Prostate gland (tissue), 2 donors: ENCODE measurements around the gene WDFY1. TPM values are rescaled to one million over a fixed set of nuclear protein-coding genes. Genes with fewer than 3 reads are reported as not detected.

Source experiments
- DNase-seq: peaks from one replicate; pipeline ENCODE4 v3.0.0-alpha.2; 2019; ENCODE audit warnings: low spot score
- H3K27ac ChIP-seq, 2 donors: fragments of 200-600 bp; sonication (generic); 2 replicates each; pipeline ENCODE4 v1.5.1; 2017 to 2019
- H3K27me3 ChIP-seq: fragments of 200-600 bp; sonication (generic); replicated peaks from 2 replicates; pipeline ENCODE4 v1.5.1; 2019; ENCODE audit not compliant: insufficient read depth
- H3K36me3 ChIP-seq, 2 donors: fragments of 200-600 bp; sonication (generic); 1 replicate in 1 of 2; 2 replicates in 1 of 2; pipeline versions ENCODE4 v1.5.1 to v1.8.1; 2017 to 2019
- H3K4me1 ChIP-seq: fragments of 200-600 bp; sonication (generic); replicated peaks from 2 replicates; pipeline ENCODE4 v1.5.1; 2019
- H3K4me3 ChIP-seq, 2 donors: fragments of 200-600 bp; sonication (generic); 2 replicates each; pipeline ENCODE4 v1.5.1; 2017 to 2019
- H3K9me3 ChIP-seq: fragments of 200-600 bp; sonication (generic); 2 replicates; pipeline ENCODE4 v1.5.1; 2017
- POLR2A ChIP-seq: fragments of 450-650 bp; IDR thresholded peaks from one replicate; pipeline ENCODE4 v1.6.1; 2016; ENCODE audit warnings: antibody characterized with exemption, mild to moderate bottlenecking
- POLR2AphosphoS5 ChIP-seq: sonication (generic); formaldehyde crosslinking; IDR thresholded peaks from one replicate; pipeline ENCODE4 v1.6.1; 2017; ENCODE audit warnings: antibody characterized with exemption
- WGBS: methylation state at CpG from one replicate; pipeline ENCODE4 v1.1.5; 2018; 5-methylcytosine and 5-hydroxymethylcytosine counted together
- intact Hi-C: fragments of 100-400 bp; cut with DNase I; formaldehyde crosslinking; loops from one replicate; pipeline ENCODE4 v1.14.2; 2022
- total RNA-seq, 2 donors: library from RNA; depleted of rRNA; stranded (reverse); fragments of >200 nt; gene quantifications; one replicate each; pipeline ENCODE4 v1.1.0, GENCODE V29; 2016
- TF ChIP-seq, protein P1 (sequence below), 4 experiments: fragments of 200-600 bp in 2 of 4; fragments of 450-650 bp in 2 of 4; sonication (generic) in 2 of 4; IDR thresholded peaks; 1 replicate in 3 of 4; 2 replicates in 1 of 4; pipeline ENCODE4 v1.5.1; 2016 to 2019; ENCODE audit warnings: antibody characterized with exemption in 4 of 4, mild to moderate bottlenecking in 2 of 4, moderate library complexity in 2 of 4

Gene WDFY1
- total RNA-seq, 2 donors from 2014 or later = 38.8 to 42.9 TPM

- TF ChIP-seq, protein P1, sequence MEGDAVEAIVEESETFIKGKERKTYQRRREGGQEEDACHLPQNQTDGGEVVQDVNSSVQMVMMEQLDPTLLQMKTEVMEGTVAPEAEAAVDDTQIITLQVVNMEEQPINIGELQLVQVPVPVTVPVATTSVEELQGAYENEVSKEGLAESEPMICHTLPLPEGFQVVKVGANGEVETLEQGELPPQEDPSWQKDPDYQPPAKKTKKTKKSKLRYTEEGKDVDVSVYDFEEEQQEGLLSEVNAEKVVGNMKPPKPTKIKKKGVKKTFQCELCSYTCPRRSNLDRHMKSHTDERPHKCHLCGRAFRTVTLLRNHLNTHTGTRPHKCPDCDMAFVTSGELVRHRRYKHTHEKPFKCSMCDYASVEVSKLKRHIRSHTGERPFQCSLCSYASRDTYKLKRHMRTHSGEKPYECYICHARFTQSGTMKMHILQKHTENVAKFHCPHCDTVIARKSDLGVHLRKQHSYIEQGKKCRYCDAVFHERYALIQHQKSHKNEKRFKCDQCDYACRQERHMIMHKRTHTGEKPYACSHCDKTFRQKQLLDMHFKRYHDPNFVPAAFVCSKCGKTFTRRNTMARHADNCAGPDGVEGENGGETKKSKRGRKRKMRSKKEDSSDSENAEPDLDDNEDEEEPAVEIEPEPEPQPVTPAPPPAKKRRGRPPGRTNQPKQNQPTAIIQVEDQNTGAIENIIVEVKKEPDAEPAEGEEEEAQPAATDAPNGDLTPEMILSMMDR (IDR thresholded peaks at IDR 0.05) = no peak
- TF ChIP-seq POLR2AphosphoS5 = no peak
- TF ChIP-seq POLR2A = no peak
- DNase-seq = no peak
- no peaks in the 10 kb centered on the region for H3K4me1 ChIP-seq
- WGBS = 81% methylated on average over 2 of the region's 2 CpGs
- H3K27me3 ChIP-seq = no peaks in the 10 kb centered on the region
- H3K4me3 ChIP-seq = no peak overlapping the region
- no peaks in the 10 kb centered on the region for H3K9me3 ChIP-seq
- intact Hi-C loops = no loop called here
- H3K36me3 ChIP-seq = no peaks in the 10 kb centered on the region
- H3K27ac ChIP-seq = no peak overlapping the region
Observed at GRCh38 chr2:223979730-223980396, 34.7 kb upstream of the WDFY1 start.

DNA sequence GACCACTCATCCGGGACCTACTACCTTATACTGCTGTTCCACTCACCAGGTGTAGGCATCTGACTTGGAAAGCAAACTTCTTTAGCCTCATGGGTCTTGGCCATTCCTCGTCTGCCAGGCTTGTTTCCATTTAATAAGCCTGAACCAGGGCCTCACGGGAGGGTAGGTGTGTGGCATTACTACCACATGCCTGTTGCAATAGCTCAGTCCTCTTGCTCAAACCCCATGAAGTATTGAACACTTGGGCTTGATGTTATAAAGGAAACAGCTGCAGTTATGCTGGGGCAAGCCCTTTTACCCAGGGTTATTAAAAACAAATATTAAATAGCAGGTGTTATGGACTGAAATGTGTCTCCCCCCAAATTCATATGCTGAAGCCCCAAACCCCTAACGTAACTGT lies 33.3 kb upstream of the WDFY1 start:
- TF ChIP-seq, protein P1 (IDR thresholded peaks at IDR 0.05) = no peak
- TF ChIP-seq POLR2AphosphoS5 (no peak), POLR2A (no peak)
- DNase-seq = no peak
- intact Hi-C loops = no loop called here
- no peak overlapping the region for H3K27ac ChIP-seq
- no peak overlapping the region for H3K4me3 ChIP-seq
- no peaks in the 10 kb centered on the region for H3K36me3 ChIP-seq
- no peaks in the 10 kb centered on the region for H3K27me3 ChIP-seq
- WGBS = 88% methylated on average over 4 of the region's 4 CpGs
- no peaks in the 10 kb centered on the region for H3K9me3 ChIP-seq
- H3K4me1 ChIP-seq = no peaks in the 10 kb centered on the region

DNA sequence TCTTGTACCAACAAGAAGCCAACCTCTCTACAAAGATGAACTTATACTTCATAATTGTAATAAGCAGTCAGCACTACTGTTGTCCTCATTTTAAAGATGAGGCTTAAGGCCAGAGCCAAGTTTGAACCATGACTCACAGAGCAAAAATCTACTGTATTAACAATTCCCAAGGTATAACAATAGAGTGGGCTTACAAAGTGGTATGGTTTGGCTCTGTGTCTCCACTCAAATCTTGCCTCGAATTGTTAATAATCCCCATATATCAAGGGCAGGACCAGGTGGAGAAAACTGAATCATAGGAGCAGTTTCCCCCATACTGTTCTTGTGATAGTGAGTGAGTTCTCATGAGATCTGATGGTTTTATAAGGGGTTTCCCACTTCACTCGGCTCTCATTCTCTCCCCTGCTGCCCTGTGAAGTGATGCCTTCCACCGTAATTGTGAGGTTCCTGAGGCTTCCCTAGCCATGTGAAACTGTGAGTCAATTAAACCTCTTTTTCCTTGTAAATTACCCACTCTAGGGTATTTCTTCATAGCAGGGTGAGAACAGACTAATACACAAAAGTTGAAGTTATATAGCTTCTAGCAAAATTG lies 31.6 kb upstream of the WDFY1 start:
- no peak overlapping the region for H3K4me3 ChIP-seq
- no peak for DNase-seq
- intact Hi-C loops = no loop called here
- H3K9me3 ChIP-seq = no peaks in the 10 kb centered on the region
- 55% methylated on average over 3 of the region's 3 CpGs for WGBS
- no peaks in the 10 kb centered on the region for H3K27me3 ChIP-seq
- no peak overlapping the region for H3K27ac ChIP-seq
- H3K4me1 ChIP-seq = no peaks in the 10 kb centered on the region
- TF ChIP-seq POLR2A = no peak
- no peak for TF ChIP-seq POLR2AphosphoS5
- TF ChIP-seq, protein P1 (IDR thresholded peaks at IDR 0.05) = no peak
- H3K36me3 ChIP-seq = no peaks in the 10 kb centered on the region

GRCh38 chr2:223973606-223974005 lies 28.5 kb upstream of the WDFY1 start:
- TF ChIP-seq POLR2A = no peak
- no peak for TF ChIP-seq POLR2AphosphoS5
- TF ChIP-seq, protein P1 (IDR thresholded peaks at IDR 0.05) = no peak
- intact Hi-C loops = loop anchor here (5.0 kb wide), 1 partner anchor 679 kb away; no protein-coding TSS in a partner anchor
- H3K9me3 ChIP-seq = no peaks in the 10 kb centered on the region
- H3K4me3 ChIP-seq = no peak overlapping the region
- H3K27ac ChIP-seq = no peak overlapping the region
- DNase-seq = no peak
- no peaks in the 10 kb centered on the region for H3K36me3 ChIP-seq
- WGBS = 94% methylated on average over 3 of the region's 3 CpGs
- no peaks in the 10 kb centered on the region for H3K4me1 ChIP-seq
- H3K27me3 ChIP-seq = no peaks in the 10 kb centered on the region

DNA sequence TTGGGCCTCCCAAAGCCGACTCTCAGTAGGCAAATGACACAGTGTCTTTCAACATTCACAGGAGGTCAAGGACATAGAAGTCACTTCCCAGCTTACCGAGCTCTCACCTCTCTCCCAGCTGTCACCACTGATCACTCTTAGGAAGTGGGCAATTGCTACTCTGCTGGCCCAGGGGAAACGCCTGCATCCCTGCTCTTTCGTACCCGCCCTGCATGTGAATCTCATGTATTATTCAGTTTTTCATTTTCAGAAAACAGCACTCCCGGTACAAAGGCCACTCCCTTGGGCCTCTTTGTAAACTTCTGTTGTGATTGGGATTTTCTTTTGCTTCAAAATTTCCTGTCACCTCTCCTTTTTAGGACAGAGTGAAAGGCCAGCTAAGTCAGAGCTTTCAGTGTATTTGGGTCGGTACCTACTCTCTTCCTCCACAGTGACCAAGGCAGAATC lies 27.5 kb upstream of the WDFY1 start:
- intact Hi-C loops = loop anchor here (5.0 kb wide), 1 partner anchor 680 kb away; no protein-coding TSS in a partner anchor
- Histone ChIP-seq H3K4me1 (no peaks in the 10 kb centered on the region), H3K9me3 (no peaks in the 10 kb centered on the region), H3K36me3 (no peaks in the 10 kb centered on the region), H3K4me3 (no peak overlapping the region), H3K27ac (no peak overlapping the region), H3K27me3 (no peaks in the 10 kb centered on the region)
- TF ChIP-seq POLR2AphosphoS5 (no peak), POLR2A (no peak)
- TF ChIP-seq, protein P1 (IDR thresholded peaks at IDR 0.05) = no peak
- WGBS = 83% methylated on average over 7 of the region's 7 CpGs
- DNase-seq = no peak
